Breast epithelium (tissue), 3 donors: ENCODE measurements around the gene TNIP2.

Experiments
- POLR2A ChIP-seq: fragments of 450-650 bp; IDR thresholded peaks from one replicate; pipeline ENCODE4 v1.6.1; 2016; ENCODE audit warnings: antibody characterized with exemption, mild to moderate bottlenecking, moderate library complexity
- POLR2AphosphoS5 ChIP-seq, 3 donors: sonication (generic); formaldehyde crosslinking; IDR thresholded peaks; one replicate each; pipeline ENCODE4 v1.6.1; 2017; ENCODE audit warnings: antibody characterized with exemption in 3 of 3
- TF ChIP-seq, protein P1 (sequence below), 3 donors: fragments of 450-650 bp; IDR thresholded peaks; one replicate each; pipeline ENCODE4 v1.5.1; 2016 to 2017; ENCODE audit warnings: antibody characterized with exemption in 3 of 3, mild to moderate bottlenecking in 3 of 3, moderate library complexity in 3 of 3

DNA sequence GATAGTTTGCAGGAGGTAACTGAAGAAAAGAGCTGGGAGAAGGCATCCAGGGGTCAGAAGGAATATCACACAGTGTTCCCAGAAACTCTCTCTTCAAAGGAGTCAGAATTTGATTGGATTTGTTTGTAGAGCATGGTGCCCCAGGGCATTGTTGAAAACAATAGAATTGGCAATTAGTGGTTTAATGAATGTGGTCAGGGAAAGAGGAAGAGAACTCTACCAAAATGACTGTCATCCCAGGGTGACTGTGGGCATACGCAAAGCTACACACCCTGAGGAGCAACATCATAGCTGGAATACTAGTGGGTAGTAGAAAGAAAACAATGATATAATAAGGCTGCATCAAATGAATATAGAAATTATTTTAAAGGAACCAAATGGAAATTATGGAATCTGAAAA is 21.5 kb downstream of the TNIP2 start:
- TF ChIP-seq POLR2AphosphoS5 (IDR thresholded peaks at IDR 0.05) (no peak), POLR2A (no peak)
- TF ChIP-seq, protein P1, sequence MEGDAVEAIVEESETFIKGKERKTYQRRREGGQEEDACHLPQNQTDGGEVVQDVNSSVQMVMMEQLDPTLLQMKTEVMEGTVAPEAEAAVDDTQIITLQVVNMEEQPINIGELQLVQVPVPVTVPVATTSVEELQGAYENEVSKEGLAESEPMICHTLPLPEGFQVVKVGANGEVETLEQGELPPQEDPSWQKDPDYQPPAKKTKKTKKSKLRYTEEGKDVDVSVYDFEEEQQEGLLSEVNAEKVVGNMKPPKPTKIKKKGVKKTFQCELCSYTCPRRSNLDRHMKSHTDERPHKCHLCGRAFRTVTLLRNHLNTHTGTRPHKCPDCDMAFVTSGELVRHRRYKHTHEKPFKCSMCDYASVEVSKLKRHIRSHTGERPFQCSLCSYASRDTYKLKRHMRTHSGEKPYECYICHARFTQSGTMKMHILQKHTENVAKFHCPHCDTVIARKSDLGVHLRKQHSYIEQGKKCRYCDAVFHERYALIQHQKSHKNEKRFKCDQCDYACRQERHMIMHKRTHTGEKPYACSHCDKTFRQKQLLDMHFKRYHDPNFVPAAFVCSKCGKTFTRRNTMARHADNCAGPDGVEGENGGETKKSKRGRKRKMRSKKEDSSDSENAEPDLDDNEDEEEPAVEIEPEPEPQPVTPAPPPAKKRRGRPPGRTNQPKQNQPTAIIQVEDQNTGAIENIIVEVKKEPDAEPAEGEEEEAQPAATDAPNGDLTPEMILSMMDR (IDR thresholded peaks at IDR 0.05), result no peak
